SK-N-SH treated with all-trans-retinoic acid at 6 μM for 48 hours (cell line): Measurements from ENCODE around the gene RNF125.

Source experiments
- ARNTL ChIP-seq: fragments of 450-650 bp; formaldehyde crosslinking; IDR thresholded peaks from 2 replicates; pipeline ENCODE4 v1.5.0; 2020; ENCODE audit warnings: low read depth, mild to moderate bottlenecking, moderate library complexity, borderline replicate concordance
- BACH2 ChIP-seq: fragments of 250-450 bp; sonication (Bioruptor Pico); IDR thresholded peaks from 2 replicates; pipeline ENCODE4 v1.9.0; 2021; ENCODE audit warnings: mild to moderate bottlenecking, borderline replicate concordance
- CSDC2 ChIP-seq: fragments of 250-450 bp; sonication (Bioruptor Pico); IDR thresholded peaks from 2 replicates; pipeline ENCODE4 v1.5.0; 2020; ENCODE audit warnings: mild to moderate bottlenecking, moderate library complexity
- GLIS3 ChIP-seq: fragments of 250-450 bp; sonication (Bioruptor Pico); IDR thresholded peaks from 2 replicates; pipeline ENCODE4 v1.5.0; 2020; ENCODE audit warnings: mild to moderate bottlenecking, moderate library complexity
- ISL1 ChIP-seq: fragments of 250-450 bp; sonication (Bioruptor Pico); IDR thresholded peaks from 2 replicates; pipeline ENCODE4 v2.1.2; 2022; ENCODE audit warnings: mild to moderate bottlenecking, moderate library complexity
- OSR1 ChIP-seq: fragments of 250-450 bp; sonication (Bioruptor Pico); IDR thresholded peaks from 2 replicates; pipeline ENCODE4 v1.8.0; 2022; ENCODE audit warnings: moderate library complexity, mild to moderate bottlenecking, inconsistent platforms
- POU6F1 ChIP-seq: fragments of 250-450 bp; sonication (Bioruptor Pico); IDR thresholded peaks from 2 replicates; pipeline ENCODE4 v1.8.0; 2021; ENCODE audit warnings: low read depth, mild to moderate bottlenecking, moderate library complexity, borderline replicate concordance
- RARB ChIP-seq: fragments of 250-450 bp; sonication (Bioruptor Pico); IDR thresholded peaks from 2 replicates; pipeline ENCODE4 v1.8.0; 2021; ENCODE audit warnings: mild to moderate bottlenecking, moderate library complexity
- TCF4 ChIP-seq: fragments of 250-450 bp; sonication (Bioruptor Pico); IDR thresholded peaks from 2 replicates; pipeline ENCODE4 v1.8.0; 2021; ENCODE audit warnings: mild to moderate bottlenecking, moderate library complexity, borderline replicate concordance
- TOX ChIP-seq: fragments of 250-450 bp; sonication (Bioruptor Pico); IDR thresholded peaks from 2 replicates; pipeline ENCODE4 v1.8.0; 2021; ENCODE audit warnings: mild to moderate bottlenecking, moderate library complexity, borderline replicate concordance
- ZFP30 ChIP-seq: fragments of 450-650 bp; formaldehyde crosslinking; IDR thresholded peaks from 2 replicates; pipeline ENCODE4 v1.5.0; 2022; ENCODE audit warnings: mild to moderate bottlenecking, moderate library complexity
- ZNF8 ChIP-seq: fragments of 450-650 bp; formaldehyde crosslinking; IDR thresholded peaks from 2 replicates; pipeline ENCODE4 v1.5.0; 2020; ENCODE audit warnings: mild to moderate bottlenecking, moderate library complexity
- TF ChIP-seq, protein P1 (sequence below): fragments of 250-450 bp; sonication (Bioruptor Pico); IDR thresholded peaks from 2 replicates; pipeline ENCODE4 v1.8.0; 2020; ENCODE audit warnings: mild to moderate bottlenecking, moderate library complexity, borderline replicate concordance

DNA sequence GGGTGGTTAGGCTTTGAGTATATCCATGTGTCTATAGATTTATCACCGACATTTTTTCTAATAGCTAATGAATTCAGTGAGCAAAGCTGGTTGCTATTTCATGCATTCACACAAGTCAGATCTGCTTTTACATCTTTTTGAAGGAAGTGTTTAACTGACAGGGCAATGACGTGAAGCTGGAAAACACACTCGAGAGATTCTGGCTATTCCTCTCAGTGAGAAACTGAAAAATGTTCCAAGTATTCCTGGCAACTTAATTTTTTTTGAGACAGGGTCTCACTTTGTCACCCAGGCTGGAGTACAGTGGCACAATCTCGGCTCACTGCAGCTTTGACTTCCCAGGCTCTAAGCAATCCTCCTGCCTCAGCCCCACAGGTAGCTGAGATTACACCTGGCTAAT, 94.2 kb downstream of the RNF125 start:
- TF ChIP-seq ARNTL (CRISPR knock-in tag) (no peak), POU6F1 (CRISPR knock-in tag) (no peak), ZNF8 (CRISPR knock-in tag) (no peak), TCF4 (CRISPR knock-in tag) (no peak), RARB (CRISPR knock-in tag) (no peak), BACH2 (CRISPR knock-in tag) (no peak), ZFP30 (CRISPR knock-in tag) (no peak), CSDC2 (CRISPR knock-in tag) (no peak), GLIS3 (no peak), OSR1 (CRISPR knock-in tag) (no peak), TOX (no peak), ISL1 (CRISPR knock-in tag) (no peak)
- TF ChIP-seq, protein P1, sequence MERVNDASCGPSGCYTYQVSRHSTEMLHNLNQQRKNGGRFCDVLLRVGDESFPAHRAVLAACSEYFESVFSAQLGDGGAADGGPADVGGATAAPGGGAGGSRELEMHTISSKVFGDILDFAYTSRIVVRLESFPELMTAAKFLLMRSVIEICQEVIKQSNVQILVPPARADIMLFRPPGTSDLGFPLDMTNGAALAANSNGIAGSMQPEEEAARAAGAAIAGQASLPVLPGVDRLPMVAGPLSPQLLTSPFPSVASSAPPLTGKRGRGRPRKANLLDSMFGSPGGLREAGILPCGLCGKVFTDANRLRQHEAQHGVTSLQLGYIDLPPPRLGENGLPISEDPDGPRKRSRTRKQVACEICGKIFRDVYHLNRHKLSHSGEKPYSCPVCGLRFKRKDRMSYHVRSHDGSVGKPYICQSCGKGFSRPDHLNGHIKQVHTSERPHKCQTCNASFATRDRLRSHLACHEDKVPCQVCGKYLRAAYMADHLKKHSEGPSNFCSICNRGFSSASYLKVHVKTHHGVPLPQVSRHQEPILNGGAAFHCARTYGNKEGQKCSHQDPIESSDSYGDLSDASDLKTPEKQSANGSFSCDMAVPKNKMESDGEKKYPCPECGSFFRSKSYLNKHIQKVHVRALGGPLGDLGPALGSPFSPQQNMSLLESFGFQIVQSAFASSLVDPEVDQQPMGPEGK (CRISPR knock-in tag), result no peak
